H1 (cell line): ENCODE data around the gene CS. TPM values are rescaled to one million over a fixed set of nuclear protein-coding genes. Genes with fewer than 3 reads are reported as not detected.
A peak's percentile ranks its signal among the peaks of the same experiment; 100 is the strongest.

Experiments used
- CTCF ChIA-PET: fragments of 300-600 bp; sonication (Branson Sonifier 250); formaldehyde crosslinking; loops from one replicate; lab custom pipeline; 2021; ENCODE audit not compliant: partially characterized antibody; lab: Charles Lee
- POLR2A ChIA-PET: fragments of 300-600 bp; sonication (Branson Sonifier 250); formaldehyde crosslinking; loops from one replicate; lab custom pipeline; 2021; ENCODE audit warnings: inconsistent platforms; ENCODE audit not compliant: partially characterized antibody; lab: Charles Lee
- DNase-seq, 2 experiments: peaks; one replicate each; pipeline versions ENCODE4 v3.0.0 to v3.0.0-alpha.2; 2010 to 2022; ENCODE audit warnings: low spot score in 2 of 2, low read depth in 1 of 2, mixed read lengths in 1 of 2
- FAIRE-seq: peaks from 2 replicates; lab custom pipeline; 2011; peaks lifted over from hg19 to GRCh38; lab: Jason Lieb, UNC
- H2AFZ ChIP-seq: 2 replicates; pipeline ENCODE4 v1.8.1; 2012; ENCODE audit warnings: low read length, inconsistent platforms
- H2AK5ac ChIP-seq: 2 replicates; pipeline ENCODE4 v1.6.1; 2013; ENCODE audit warnings: low read depth, low read length
- H2BK120ac ChIP-seq: replicated peaks from 2 replicates; pipeline ENCODE3; 2013; ENCODE audit warnings: low read depth, low read length, inconsistent platforms
- H2BK12ac ChIP-seq: 2 replicates; pipeline ENCODE4 v1.6.1; 2013; ENCODE audit warnings: low read depth, low read length
- H2BK15ac ChIP-seq: 2 replicates; pipeline ENCODE4 v1.6.1; 2013; ENCODE audit warnings: low read length
- H2BK20ac ChIP-seq: 2 replicates; pipeline ENCODE4 v1.6.1; 2013; ENCODE audit warnings: low read length
- H2BK5ac ChIP-seq: 2 replicates; pipeline ENCODE4 v1.6.1; 2013; ENCODE audit warnings: low read depth, low read length
- H3K14ac ChIP-seq: 2 replicates; pipeline ENCODE4 v1.6.1; 2013; ENCODE audit warnings: inconsistent platforms; ENCODE audit not compliant: insufficient read length
- H3K18ac ChIP-seq: 2 replicates; pipeline ENCODE4 v1.6.1; 2013; ENCODE audit warnings: low read length; ENCODE audit errors: extremely low read depth
- H3K23ac ChIP-seq: 2 replicates; pipeline ENCODE4 v1.6.1; 2013; ENCODE audit warnings: inconsistent platforms; ENCODE audit not compliant: insufficient read length
- H3K23me2 ChIP-seq: 2 replicates; pipeline ENCODE4 v1.6.1; 2013; ENCODE audit warnings: low read depth, low read length
- H3K27ac ChIP-seq: 2 replicates; pipeline ENCODE4 v1.6.1; 2011; ENCODE audit warnings: low read depth, low read length, inconsistent platforms
- H3K27me3 ChIP-seq, 4 experiments: replicated peaks in 1 of 4; 1 replicate in 1 of 4; 2 replicates in 3 of 4; pipeline versions ENCODE4 v1.6.1 to v1.8.1; 2011 to 2013; ENCODE audit warnings: low read length in 3 of 4, mild to moderate bottlenecking in 3 of 4, inconsistent platforms in 2 of 4, mixed read lengths in 2 of 4, moderate library complexity in 1 of 4; ENCODE audit not compliant: control insufficient read depth in 3 of 4, insufficient read depth in 3 of 4; ENCODE audit errors: extremely low read depth in 1 of 4
- H3K36me3 ChIP-seq, 4 experiments: 2 replicates each; pipeline versions ENCODE4 v1.6.1 to v1.8.1; 2011 to 2013; ENCODE audit warnings: mild to moderate bottlenecking in 4 of 4, low read length in 3 of 4, moderate library complexity in 2 of 4, control low read depth in 1 of 4, inconsistent platforms in 1 of 4; ENCODE audit not compliant: insufficient read depth in 4 of 4, control insufficient read depth in 2 of 4
- H3K4ac ChIP-seq: replicated peaks from 2 replicates; pipeline ENCODE3; 2013; ENCODE audit warnings: low read length, low read depth, mixed read lengths, inconsistent platforms; ENCODE audit not compliant: insufficient read length
- H3K4me1 ChIP-seq, 4 experiments: replicated peaks in 1 of 4; 1 replicate in 1 of 4; 2 replicates in 3 of 4; pipeline versions ENCODE4 v1.6.1 to v1.8.1; 2011 to 2013; ENCODE audit warnings: low read length in 3 of 4, inconsistent platforms in 2 of 4, mixed read lengths in 1 of 4; ENCODE audit not compliant: insufficient read depth in 4 of 4, control insufficient read depth in 3 of 4
- H3K4me2 ChIP-seq, 2 experiments: 2 replicates each; pipeline versions ENCODE4 v1.6.1 to v1.8.1; 2011 to 2013; ENCODE audit warnings: low read depth in 2 of 2, low read length in 2 of 2, control low read depth in 1 of 2, inconsistent platforms in 1 of 2, mild to moderate bottlenecking in 1 of 2; ENCODE audit not compliant: insufficient read depth in 1 of 2
- H3K4me3 ChIP-seq, 4 experiments: fragments of 200-600, 300-600 bp in 1 of 4; sonication (generic), shearing (Covaris generic), sonication (Bioruptor Twin) in 1 of 4; 2 replicates each; pipeline versions ENCODE4 v1.5.1 to v1.8.1; 2011 to 2016; ENCODE audit warnings: low read length in 4 of 4, low read depth in 3 of 4, control low read depth in 2 of 4, inconsistent platforms in 2 of 4, mild to moderate bottlenecking in 2 of 4, mixed read lengths in 1 of 4, moderate library complexity in 1 of 4; ENCODE audit not compliant: insufficient read depth in 2 of 4; ENCODE audit errors: extremely low read depth in 1 of 4
- H3K56ac ChIP-seq: replicated peaks from 2 replicates; pipeline ENCODE3; 2013; ENCODE audit warnings: low read depth, mild to moderate bottlenecking, mixed read lengths, low read length, inconsistent platforms; ENCODE audit not compliant: insufficient read length
- H3K79me1 ChIP-seq: 2 replicates; pipeline ENCODE4 v1.6.1; 2013; ENCODE audit warnings: low read depth, low read length, control low read depth
- H3K79me2 ChIP-seq, 2 experiments: 2 replicates each; pipeline versions ENCODE4 v1.6.1 to v1.8.1; 2012 to 2013; ENCODE audit warnings: low read length in 2 of 2, mild to moderate bottlenecking in 2 of 2, inconsistent platforms in 1 of 2; ENCODE audit not compliant: insufficient read depth in 2 of 2, control insufficient read depth in 1 of 2
- H3K9ac ChIP-seq, 4 experiments: replicated peaks in 1 of 4; 1 replicate in 1 of 4; 2 replicates in 3 of 4; pipeline versions ENCODE4 v1.6.1 to v1.8.1; 2011 to 2013; ENCODE audit warnings: low read depth in 3 of 4, low read length in 3 of 4, control low read depth in 2 of 4, mild to moderate bottlenecking in 2 of 4, moderate library complexity in 2 of 4, inconsistent platforms in 1 of 4; ENCODE audit errors: extremely low read depth in 1 of 4
- H3K9me3 ChIP-seq, 2 experiments: 2 replicates each; pipeline versions ENCODE4 v1.6.1 to v1.8.1; 2012 to 2013; ENCODE audit warnings: mild to moderate bottlenecking in 2 of 2, moderate library complexity in 2 of 2, control low read depth in 1 of 2, inconsistent platforms in 1 of 2, low read depth in 1 of 2, low read length in 1 of 2, mixed read lengths in 1 of 2; ENCODE audit not compliant: insufficient read depth in 2 of 2
- H4K20me1 ChIP-seq, 2 experiments: replicated peaks in 1 of 2; 2 replicates each; pipeline versions ENCODE3 to v1.8.1; 2011 to 2013; ENCODE audit warnings: inconsistent platforms in 2 of 2, low read length in 2 of 2, mild to moderate bottlenecking in 1 of 2; ENCODE audit not compliant: insufficient read depth in 2 of 2, control insufficient read depth in 1 of 2
- H4K5ac ChIP-seq: 2 replicates; pipeline ENCODE4 v1.6.1; 2013; ENCODE audit warnings: low read length, low read depth, mixed read lengths, inconsistent platforms; ENCODE audit not compliant: insufficient read length
- H4K8ac ChIP-seq: 2 replicates; pipeline ENCODE4 v1.8.0; 2013; ENCODE audit warnings: mild to moderate bottlenecking, moderate library complexity, low read length, inconsistent platforms; ENCODE audit not compliant: insufficient read depth; ENCODE audit errors: extremely low read depth
- H4K91ac ChIP-seq: replicated peaks from 2 replicates; pipeline ENCODE3; 2013; ENCODE audit warnings: low read length, mixed read lengths, inconsistent platforms; ENCODE audit not compliant: insufficient read length
- CBX5 ChIP-seq: fragments of 300-800, 300-1000 bp; sonication (generic); IDR thresholded peaks from 2 replicates; pipeline ENCODE4 v1.7.1; 2016; ENCODE audit warnings: antibody characterized with exemption, low read length, low read depth
- EZH2 ChIP-seq: fragments of 200-600 bp; sonication (generic); IDR thresholded peaks from 2 replicates; pipeline ENCODE4 v1.7.1; 2012; ENCODE audit warnings: low read depth, mild to moderate bottlenecking, moderate library complexity, low read length, inconsistent platforms; ENCODE audit not compliant: severe bottlenecking
- HDAC2 ChIP-seq, 2 experiments: fragments of 300-600 bp in 1 of 2; sonication (generic) in 1 of 2; IDR thresholded peaks; 2 replicates each; pipeline ENCODE4 v1.6.1; 2011 to 2012; ENCODE audit warnings: low read depth in 2 of 2, low read length in 2 of 2, mild to moderate bottlenecking in 2 of 2, moderate library complexity in 2 of 2, borderline replicate concordance in 1 of 2, inconsistent platforms in 1 of 2
- NANOG ChIP-seq: IDR thresholded peaks from 2 replicates; pipeline ENCODE4 v1.6.1; 2011; ENCODE audit warnings: low read length, low read depth, mild to moderate bottlenecking, inconsistent platforms; ENCODE audit not compliant: insufficient read depth, poor library complexity, severe bottlenecking
- POLR2A ChIP-seq, 2 experiments: IDR thresholded peaks; 1 replicate in 1 of 2; 2 replicates in 1 of 2; pipeline ENCODE4 v1.6.1; 2011; ENCODE audit warnings: low read depth in 2 of 2, low read length in 2 of 2, mild to moderate bottlenecking in 2 of 2; ENCODE audit errors: control extremely low read depth in 1 of 2
- RBBP5 ChIP-seq: IDR thresholded peaks from 2 replicates; pipeline ENCODE4 v1.7.1; 2012; ENCODE audit warnings: low read depth, mild to moderate bottlenecking, inconsistent platforms, low read length, moderate library complexity, borderline replicate concordance
- RXRA ChIP-seq: IDR thresholded peaks from 2 replicates; pipeline ENCODE4 v1.6.1; 2011; ENCODE audit warnings: low read depth, mild to moderate bottlenecking, low read length, moderate library complexity; ENCODE audit not compliant: insufficient read depth
- WGBS, 2 experiments: shearing (Covaris generic) in 1 of 2; methylation state at CpG; one replicate each; pipeline versions ENCODE4 v1.1.6 to v1.1.7; 2013 to 2015; ENCODE audit warnings: low lambda C conversion rate in 2 of 2, mixed read lengths in 2 of 2, inconsistent platforms in 1 of 2, low coverage in 1 of 2, missing lambda C conversion rate in 1 of 2; ENCODE audit not compliant: insufficient replicate concordance in 2 of 2, insufficient coverage in 1 of 2, insufficient read length in 1 of 2; ENCODE audit errors: extremely low coverage in 1 of 2, missing lambda C conversion rate in 1 of 2; 5-methylcytosine and 5-hydroxymethylcytosine counted together
- polyA plus RNA-seq, 7 experiments: library from polyadenylated mRNA; depleted of rRNA in 3 of 7; stranded (reverse) in 5 of 7; unstranded in 2 of 7; fragments of >200 nt in 5 of 7; fragments of 200-250 nt in 2 of 7; gene quantifications; 1 replicate in 5 of 7; 2 replicates in 1 of 7; 4 replicates in 1 of 7; pipeline versions ENCODE4 v1.2.1 to v1.2.3, GENCODE V29; 2011 to 2013; ENCODE audit warnings: missing spikeins in 2 of 7, mixed read lengths in 2 of 7
- total RNA-seq: library from RNA; stranded (reverse); fragmentation: NEBNext Ultra II Directional; extraction: Animal tissue kit (Norgen Biotek cat#: 25700); gene quantifications from 2 replicates; pipeline ENCODE4 v1.2.1, GENCODE V29; 2021

The CS gene
- total and polyA plus RNA-seq, 2 of the 8 experiments (the other 6 are each of a cell fraction or from before 2014, with no cell fraction given): 96.6 to 238 TPM

- no peak for FAIRE-seq
- CTCF ChIA-PET: interaction anchor here (1.5 to 2.9 kb wide), 3 partner anchors 10 to 130 kb away, joined by 3 to 13 read pairs (median 7); partner anchors contain the start of gene SPRYD4
- H3K4me1 ChIP-seq: peaks cover 9 to 18% (median 13%) of the 10 kb centered on the region in 4 experiments
- H2BK20ac ChIP-seq: peak overlapping the region; percentile 77
- H3K9me3 ChIP-seq: no peaks in the 10 kb centered on the region
- H3K23ac ChIP-seq: no peak overlapping the region
- WGBS, 2 experiments: 90% methylated on average over 1 of the region's 1 CpG; no CpG with 5 or more reads in 1 of the 2 experiments
- H3K36me3 ChIP-seq: peaks cover 0 to 10% (median 8%) of the 10 kb centered on the region in 4 experiments; a peak in 5 of 8 replicates
- no peak for DNase-seq
- H4K8ac ChIP-seq: 0 out of 2 replicates have a peak overlapping the region, but pooled peaks have one; percentile 37
- TF ChIP-seq RBBP5 (no peak), CBX5 (no peak), HDAC2 (IDR thresholded peaks at IDR 0.05; ENCODE audit: borderline replicate concordance in 1 of 2, low read depth in 2 of 2, low read length in 2 of 2) (no peak), POLR2A (IDR thresholded peaks at IDR 0.05; ENCODE audit: control extremely low read depth in 1 of 2, low read depth in 2 of 2, low read length in 2 of 2) (no peak), NANOG (no peak), RXRA (no peak), EZH2 (no peak)
- H4K20me1 ChIP-seq: no peaks in the 10 kb centered on the region
- no peak overlapping the region for H3K56ac ChIP-seq
- no peak overlapping the region; the same call in 1 of the 2 replicates for H3K27ac ChIP-seq
- H3K79me1 ChIP-seq: no peaks in the 10 kb centered on the region
- H3K9ac ChIP-seq: peak overlapping the region in 2 of 4 experiments; percentile 22 to 42; a peak in 4 of 7 replicates
- H2BK120ac ChIP-seq: no peak overlapping the region
- peak overlapping the region; percentile 72; the same call in 1 of the 2 replicates for H3K18ac ChIP-seq
- no peak overlapping the region for H3K4ac ChIP-seq
- no peaks in the 10 kb centered on the region for H3K23me2 ChIP-seq
- POLR2A ChIA-PET: interaction anchor here (0.7 to 7.2 kb wide), 14 partner anchors 8 to 181 kb away, joined by 3 to 55 read pairs (median 4); partner anchors contain the start of genes CNPY2, MYL6, RNF41 and STAT2
- H3K14ac ChIP-seq: peak overlapping the region; percentile 8
- H2BK12ac ChIP-seq: peak overlapping the region; percentile 96
- peak overlapping the region; percentile 34; the same call in 1 of the 2 replicates for H2BK15ac ChIP-seq
- H3K27me3 ChIP-seq: no peaks in the 10 kb centered on the region
- H3K4me3 ChIP-seq: peak overlapping the region in 2 of 4 experiments; percentile 17 to 29; a peak in 4 of 8 replicates
- H3K4me2 ChIP-seq: peak overlapping the region; percentile 52 to 59
- peak overlapping the region; percentile 88 for H4K91ac ChIP-seq
- H4K5ac ChIP-seq: no peak overlapping the region
- no peak overlapping the region; the same call in 1 of the 2 replicates for H2AK5ac ChIP-seq
- H2AFZ ChIP-seq: no peak overlapping the region
- peak overlapping the region; percentile 79; the same call in 1 of the 2 replicates for H2BK5ac ChIP-seq
- no peaks in the 10 kb centered on the region for H3K79me2 ChIP-seq
These were observed 39.0 kb upstream of the CS start for GRCh38 chr12:56339158-56339422.
